Suprapubic skin (tissue), 4 donors: ENCODE data around the gene MIER1. TPM values are rescaled to one million over a fixed set of nuclear protein-coding genes. Genes with fewer than 3 reads are reported as not detected.

Experiments used
- DNase-seq, 2 donors: peaks; one replicate each; pipeline ENCODE4 v3.0.0-alpha.2; 2019; ENCODE audit warnings: low spot score in 2 of 2
- H3K27ac ChIP-seq: fragments of 200-600 bp; sonication (generic); one replicate; pipeline ENCODE4 v1.5.1; 2019
- H3K27me3 ChIP-seq: fragments of 200-600 bp; sonication (generic); one replicate; pipeline ENCODE4 v1.5.1; 2019
- H3K36me3 ChIP-seq: fragments of 200-600 bp; sonication (generic); one replicate; pipeline ENCODE4 v1.5.1; 2019
- H3K4me1 ChIP-seq: fragments of 200-600 bp; sonication (generic); one replicate; pipeline ENCODE4 v1.5.1; 2019
- H3K4me3 ChIP-seq: fragments of 200-600 bp; sonication (generic); one replicate; pipeline ENCODE4 v1.5.1; 2019; ENCODE audit warnings: mild to moderate bottlenecking
- H3K9me3 ChIP-seq: fragments of 200-600 bp; sonication (generic); one replicate; pipeline ENCODE4 v1.5.1; 2019
- EP300 ChIP-seq: sonication (generic); formaldehyde crosslinking; IDR thresholded peaks from one replicate; pipeline ENCODE4 v1.6.1; 2017; ENCODE audit warnings: antibody characterized with exemption
- POLR2A ChIP-seq, 2 donors: fragments of 450-650 bp; IDR thresholded peaks; one replicate each; pipeline ENCODE4 v1.6.1; 2017; ENCODE audit warnings: antibody characterized with exemption in 2 of 2, mild to moderate bottlenecking in 2 of 2, moderate library complexity in 2 of 2
- POLR2AphosphoS5 ChIP-seq, 3 donors: sonication (generic); formaldehyde crosslinking; IDR thresholded peaks; one replicate each; pipeline ENCODE4 v1.6.1; 2017; ENCODE audit warnings: antibody characterized with exemption in 3 of 3
- WGBS: methylation state at CpG from one replicate; pipeline ENCODE4 v1.1.5; 2018; 5-methylcytosine and 5-hydroxymethylcytosine counted together
- total RNA-seq, 4 donors: library from RNA; depleted of rRNA; stranded (reverse); fragments of >200 nt; gene quantifications; one replicate each; pipeline ENCODE4 v1.1.0, GENCODE V29; 2016
- TF ChIP-seq, protein P1 (sequence below), 2 donors: fragments of 200-600 bp in 1 of 2; fragments of 450-650 bp in 1 of 2; sonication (generic) in 1 of 2; IDR thresholded peaks; one replicate each; pipeline ENCODE4 v1.5.1; 2016 to 2019; ENCODE audit warnings: antibody characterized with exemption in 2 of 2, mild to moderate bottlenecking in 1 of 2, moderate library complexity in 1 of 2

MIER1 gene
- total RNA-seq, 4 donors from 2014 or later: 17.1 to 43.2 (median 27.5) TPM

DNA sequence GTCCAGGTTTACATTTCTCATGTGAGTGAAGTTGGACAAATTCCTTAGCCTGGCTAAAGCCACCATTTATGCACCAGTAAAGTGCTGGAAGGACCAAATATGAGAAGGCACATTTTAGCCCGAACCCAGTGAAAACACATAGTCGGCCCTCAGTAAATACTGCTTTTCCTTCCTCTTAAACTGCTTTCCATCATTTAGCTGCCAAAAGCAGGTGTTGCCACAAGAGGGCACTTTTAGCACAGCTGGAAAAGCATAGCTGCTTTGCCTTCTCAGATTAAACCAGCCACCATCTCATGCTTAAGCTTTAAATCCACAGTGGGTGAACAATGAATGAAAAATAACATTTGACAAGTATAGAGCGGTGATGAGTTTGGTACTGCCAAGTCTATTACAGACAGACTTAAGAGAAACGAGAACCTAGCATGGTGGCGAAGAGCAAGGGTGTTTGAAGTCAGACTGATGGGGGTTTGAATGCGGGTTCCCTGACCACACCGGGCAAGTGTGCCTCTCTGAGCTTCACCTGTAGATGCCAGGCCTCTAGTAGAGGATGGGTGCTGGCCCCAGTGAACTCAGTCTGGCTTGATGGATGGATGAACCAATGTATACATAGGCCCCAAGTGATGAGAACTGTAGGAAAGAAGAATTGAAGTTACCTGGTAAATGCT is 71.4 kb downstream of the MIER1 start:
- H3K4me1 ChIP-seq: no peaks in the 10 kb centered on the region
- no peak overlapping the region for H3K4me3 ChIP-seq
- H3K27ac ChIP-seq: no peak overlapping the region
- H3K9me3 ChIP-seq: no peaks in the 10 kb centered on the region
- WGBS: 72% methylated on average over 7 of the region's 7 CpGs
- no peak for TF ChIP-seq POLR2A (IDR thresholded peaks at IDR 0.05)
- no peak for TF ChIP-seq EP300
- TF ChIP-seq POLR2AphosphoS5 (IDR thresholded peaks at IDR 0.05): no peak
- TF ChIP-seq, protein P1, sequence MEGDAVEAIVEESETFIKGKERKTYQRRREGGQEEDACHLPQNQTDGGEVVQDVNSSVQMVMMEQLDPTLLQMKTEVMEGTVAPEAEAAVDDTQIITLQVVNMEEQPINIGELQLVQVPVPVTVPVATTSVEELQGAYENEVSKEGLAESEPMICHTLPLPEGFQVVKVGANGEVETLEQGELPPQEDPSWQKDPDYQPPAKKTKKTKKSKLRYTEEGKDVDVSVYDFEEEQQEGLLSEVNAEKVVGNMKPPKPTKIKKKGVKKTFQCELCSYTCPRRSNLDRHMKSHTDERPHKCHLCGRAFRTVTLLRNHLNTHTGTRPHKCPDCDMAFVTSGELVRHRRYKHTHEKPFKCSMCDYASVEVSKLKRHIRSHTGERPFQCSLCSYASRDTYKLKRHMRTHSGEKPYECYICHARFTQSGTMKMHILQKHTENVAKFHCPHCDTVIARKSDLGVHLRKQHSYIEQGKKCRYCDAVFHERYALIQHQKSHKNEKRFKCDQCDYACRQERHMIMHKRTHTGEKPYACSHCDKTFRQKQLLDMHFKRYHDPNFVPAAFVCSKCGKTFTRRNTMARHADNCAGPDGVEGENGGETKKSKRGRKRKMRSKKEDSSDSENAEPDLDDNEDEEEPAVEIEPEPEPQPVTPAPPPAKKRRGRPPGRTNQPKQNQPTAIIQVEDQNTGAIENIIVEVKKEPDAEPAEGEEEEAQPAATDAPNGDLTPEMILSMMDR (IDR thresholded peaks at IDR 0.05): peak; percentile 46 to 49
- peaks cover 10% of the 10 kb centered on the region for H3K36me3 ChIP-seq
- H3K27me3 ChIP-seq: no peaks in the 10 kb centered on the region
- DNase-seq: no peak

- H3K4me1 ChIP-seq: no peaks in the 10 kb centered on the region
- no peak for DNase-seq
- H3K4me3 ChIP-seq: no peak overlapping the region
- H3K27ac ChIP-seq: no peak overlapping the region
- H3K9me3 ChIP-seq: no peaks in the 10 kb centered on the region
- H3K27me3 ChIP-seq: no peaks in the 10 kb centered on the region
- TF ChIP-seq POLR2A (IDR thresholded peaks at IDR 0.05) (no peak), EP300 (no peak), POLR2AphosphoS5 (IDR thresholded peaks at IDR 0.05) (no peak)
- TF ChIP-seq, protein P1 (IDR thresholded peaks at IDR 0.05): no peak
- peaks cover 18% of the 10 kb centered on the region for H3K36me3 ChIP-seq
Measured at GRCh38 chr1:66998972-66999371, 74.2 kb downstream of the MIER1 start.

GRCh38 chr1:66999640-67000400 is 75.0 kb downstream of the MIER1 start:
- H3K9me3 ChIP-seq: no peaks in the 10 kb centered on the region
- peaks cover 21% of the 10 kb centered on the region for H3K36me3 ChIP-seq
- no peak overlapping the region for H3K4me3 ChIP-seq
- 85% methylated on average over 7 of the region's 7 CpGs for WGBS
- no peak overlapping the region for H3K27ac ChIP-seq
- H3K27me3 ChIP-seq: no peaks in the 10 kb centered on the region
- no peak for DNase-seq
- TF ChIP-seq POLR2AphosphoS5 (IDR thresholded peaks at IDR 0.05) (no peak), POLR2A (IDR thresholded peaks at IDR 0.05) (no peak), EP300 (no peak)
- TF ChIP-seq, protein P1 (IDR thresholded peaks at IDR 0.05): no peak
- no peaks in the 10 kb centered on the region for H3K4me1 ChIP-seq

DNA sequence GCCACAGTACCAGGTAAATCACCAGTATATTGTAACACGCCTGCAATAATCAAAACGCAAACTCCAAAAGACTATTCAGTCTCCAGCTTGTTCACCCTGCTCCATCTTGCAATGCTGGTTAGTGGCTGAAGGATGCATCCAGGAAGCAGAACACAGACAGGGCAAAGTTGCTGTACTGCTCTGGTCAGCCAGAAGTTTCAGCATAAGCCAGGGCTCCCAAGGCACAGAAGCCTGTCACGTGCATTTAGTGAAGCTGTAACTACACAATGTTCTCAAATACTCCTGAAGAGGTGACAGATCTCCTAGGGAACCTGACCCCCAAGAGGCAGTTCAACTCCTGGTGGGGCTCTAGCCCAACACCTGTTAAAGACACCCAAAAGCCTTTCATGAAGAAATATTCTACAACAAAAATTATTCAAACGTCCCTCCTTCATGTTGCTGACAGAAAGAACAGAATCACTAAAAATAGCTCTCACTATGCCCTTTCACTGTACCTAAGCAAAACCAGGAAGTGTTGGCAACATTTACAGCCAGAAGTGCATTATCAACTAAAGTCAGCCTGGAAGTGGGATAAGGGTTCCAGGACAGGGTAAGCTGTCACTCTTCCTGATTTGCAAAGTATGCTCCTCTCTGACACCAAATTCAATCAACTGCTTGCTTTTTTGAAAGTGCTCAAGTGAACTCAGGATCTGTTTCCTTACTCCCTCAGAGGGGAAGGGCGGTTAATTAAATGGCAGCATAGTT is 77.1 kb downstream of the MIER1 start:
- Histone ChIP-seq H3K27me3 (no peaks in the 10 kb centered on the region), H3K4me3 (no peak overlapping the region), H3K27ac (no peak overlapping the region), H3K4me1 (no peaks in the 10 kb centered on the region), H3K9me3 (no peaks in the 10 kb centered on the region), H3K36me3 (peaks cover 29% of the 10 kb centered on the region)
- TF ChIP-seq POLR2AphosphoS5 (IDR thresholded peaks at IDR 0.05): no peak
- TF ChIP-seq EP300: no peak
- no peak for TF ChIP-seq POLR2A (IDR thresholded peaks at IDR 0.05)
- TF ChIP-seq, protein P1 (IDR thresholded peaks at IDR 0.05): no peak
- 89% methylated on average over 5 of the region's 5 CpGs for WGBS
- no peak for DNase-seq

DNA sequence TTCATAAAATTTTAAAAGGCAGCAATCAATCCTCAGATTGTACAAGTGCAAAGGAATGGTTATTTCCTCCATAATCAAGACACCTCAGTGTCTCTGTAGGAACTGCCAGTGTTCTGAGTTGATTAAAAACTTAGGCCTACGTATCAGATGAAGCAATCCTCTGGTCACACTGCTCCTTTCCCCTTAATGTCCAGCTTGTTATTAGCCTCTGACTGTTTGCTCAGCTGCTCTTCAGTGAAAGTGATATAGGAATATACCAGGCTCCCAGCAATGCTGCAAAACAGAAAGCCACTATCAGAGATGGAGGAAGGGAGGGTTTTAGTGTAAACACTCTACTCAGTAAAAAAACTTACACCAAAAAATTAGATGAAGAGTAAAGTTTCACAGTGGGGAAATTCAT is 79.4 kb downstream of the MIER1 start:
- peaks cover 33% of the 10 kb centered on the region for H3K36me3 ChIP-seq
- DNase-seq: no peak
- no peaks in the 10 kb centered on the region for H3K9me3 ChIP-seq
- no peak for TF ChIP-seq POLR2A (IDR thresholded peaks at IDR 0.05)
- no peak for TF ChIP-seq EP300
- TF ChIP-seq, protein P1 (IDR thresholded peaks at IDR 0.05): no peak
- TF ChIP-seq POLR2AphosphoS5 (IDR thresholded peaks at IDR 0.05): no peak
- H3K27ac ChIP-seq: no peak overlapping the region
- no peak overlapping the region for H3K4me3 ChIP-seq
- no peaks in the 10 kb centered on the region for H3K27me3 ChIP-seq
- H3K4me1 ChIP-seq: no peaks in the 10 kb centered on the region
- WGBS: 73% methylated on average over 1 of the region's 1 CpG
